Adipose tissue (tissue), 3 donors: ENCODE measurements around the gene RAB35. TPM values are rescaled to one million over a fixed set of nuclear protein-coding genes. Genes with fewer than 3 reads are reported as not detected.

Experiments
- H3K27ac ChIP-seq: one replicate; pipeline ENCODE4 v1.5.1; 2013; ENCODE audit warnings: low read depth, low read length
- WGBS, 3 donors: extraction: QIAGEN DNeasy Blood & Tissue Kit; methylation state at CpG; one replicate each; pipeline ENCODE4 v1.1.7; 2013; 5-methylcytosine and 5-hydroxymethylcytosine counted together
- polyA plus RNA-seq, 3 donors: library from polyadenylated mRNA; stranded (reverse); fragments of 200-250 nt; gene quantifications; one replicate each; pipeline ENCODE4 v1.2.3, GENCODE V29; 2013
- donor health status: healthy with polysubstance abuse.
- donor health status: Bipolar disorder and iron deficiency.
- donor health status: healthy.

RAB35 gene
- polyA plus RNA-seq, 3 donors: 13.1 to 33.0 (median 32.4) TPM

DNA sequence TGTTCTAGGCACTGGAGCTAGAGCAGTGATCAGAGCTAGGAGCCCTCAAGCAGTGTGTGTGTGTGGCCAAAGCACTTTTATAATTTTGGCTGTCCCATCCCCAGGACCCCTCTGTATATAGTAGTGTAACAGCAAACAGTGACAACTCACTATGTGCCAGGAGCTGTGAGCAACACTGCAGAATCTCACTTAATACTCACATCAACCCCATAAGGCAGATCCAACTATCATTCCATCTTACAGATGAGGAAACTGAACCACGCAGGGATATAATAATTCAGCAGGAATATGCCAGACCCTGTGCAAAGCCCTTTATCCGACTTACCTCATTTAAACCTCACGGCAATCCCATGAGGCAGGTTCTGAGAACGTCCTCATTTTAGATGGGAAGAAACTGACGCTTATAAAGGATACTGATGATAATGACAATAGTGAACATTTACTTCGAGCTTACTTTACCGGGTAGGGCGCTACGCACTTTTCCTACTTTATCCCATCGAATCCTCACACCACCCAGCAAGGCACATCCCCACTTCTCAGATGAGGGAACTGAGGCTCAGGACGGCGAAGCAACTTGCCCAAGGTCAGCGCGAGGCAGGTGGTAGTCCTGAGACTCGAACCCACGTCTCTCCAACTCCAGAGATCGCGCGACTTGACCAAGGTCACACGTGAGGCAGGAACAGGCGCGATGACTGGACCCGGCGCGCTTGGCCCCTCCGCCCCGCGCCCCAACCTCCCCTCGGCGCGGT lies 687 bp downstream of the RAB35 start:
- 13 to 20% (median 19%) methylated on average over 30 to 31 of the region's 31 CpGs for WGBS, 3 donors
- H3K27ac ChIP-seq: no peak overlapping the region

DNA sequence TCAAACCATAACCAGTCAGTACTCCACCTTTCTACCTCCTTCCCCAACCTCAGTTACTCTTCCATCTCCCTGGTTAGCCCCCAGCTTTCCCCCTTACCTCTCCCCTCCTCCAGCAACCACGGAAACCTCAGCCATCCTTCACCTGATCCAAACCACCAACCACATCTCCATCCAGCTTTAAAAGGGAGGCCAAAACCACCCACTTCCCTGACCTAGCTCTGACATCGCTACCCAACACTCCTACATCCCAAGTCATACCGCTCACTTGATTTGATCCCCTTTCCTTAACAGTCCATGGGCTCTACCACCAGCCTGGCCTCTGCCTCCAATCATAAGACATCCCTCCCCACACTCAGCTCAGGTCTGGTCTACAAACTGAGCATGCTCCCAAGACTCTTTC lies 1.5 kb downstream of the RAB35 start:
- 71 to 84% (median 77%) methylated on average over 3 of the region's 3 CpGs for WGBS, 3 donors
- no peak overlapping the region for H3K27ac ChIP-seq

GRCh38 chr12:120110550-120111501 lies 5.7 kb downstream of the RAB35 start:
- WGBS, 3 donors: 46 to 74% (median 55%) methylated on average over 26 of the region's 26 CpGs
- H3K27ac ChIP-seq: no peak overlapping the region

- WGBS, 3 donors: 87 to 90% (median 88%) methylated on average over 10 of the region's 10 CpGs
- no peak overlapping the region for H3K27ac ChIP-seq
These were observed 6.8 kb downstream of the RAB35 start for GRCh38 chr12:120109570-120110267.

DNA sequence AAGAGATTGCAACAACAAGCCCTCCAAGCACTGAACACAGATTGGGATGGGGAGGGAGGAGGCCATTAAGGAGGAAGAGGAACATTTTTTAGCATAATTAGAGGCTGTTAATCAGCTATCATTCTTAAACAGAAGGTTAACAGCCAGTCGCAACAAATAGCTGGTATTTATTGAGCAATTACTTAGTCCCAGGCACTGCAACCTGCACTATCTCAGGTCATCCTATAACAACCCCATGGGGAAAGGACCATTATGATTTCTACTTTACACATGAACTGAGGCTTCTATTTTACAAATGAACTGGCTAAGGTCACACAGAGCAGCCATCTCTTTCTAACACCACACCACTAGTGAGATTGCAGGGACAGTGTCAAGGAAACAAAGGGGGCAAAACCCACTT lies 10.4 kb downstream of the RAB35 start:
- 87 to 93% (median 93%) methylated on average over 1 of the region's 1 CpG for WGBS, 3 donors
- no peak overlapping the region for H3K27ac ChIP-seq

DNA sequence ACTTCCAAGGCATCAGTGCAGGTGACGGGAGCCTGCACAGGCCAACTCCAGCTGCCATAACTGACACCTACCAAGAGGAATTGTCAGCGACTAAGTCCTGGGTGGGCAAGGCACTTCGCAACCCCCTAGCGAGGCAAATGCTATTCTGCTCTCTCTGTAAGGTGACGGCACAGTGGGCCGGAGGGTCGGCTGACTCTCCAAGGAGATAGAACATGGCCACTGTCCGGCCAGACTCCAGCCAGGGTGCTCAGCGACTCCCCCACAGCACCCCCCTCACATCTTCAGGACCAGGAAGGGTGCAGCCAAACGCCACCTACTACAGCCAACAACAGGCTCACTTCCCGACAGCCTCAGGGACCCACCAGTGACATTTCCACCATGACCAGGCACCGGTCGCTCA lies 13.2 kb downstream of the RAB35 start:
- WGBS, 3 donors: 91 to 97% (median 96%) methylated on average over 13 of the region's 13 CpGs
- no peak overlapping the region for H3K27ac ChIP-seq

DNA sequence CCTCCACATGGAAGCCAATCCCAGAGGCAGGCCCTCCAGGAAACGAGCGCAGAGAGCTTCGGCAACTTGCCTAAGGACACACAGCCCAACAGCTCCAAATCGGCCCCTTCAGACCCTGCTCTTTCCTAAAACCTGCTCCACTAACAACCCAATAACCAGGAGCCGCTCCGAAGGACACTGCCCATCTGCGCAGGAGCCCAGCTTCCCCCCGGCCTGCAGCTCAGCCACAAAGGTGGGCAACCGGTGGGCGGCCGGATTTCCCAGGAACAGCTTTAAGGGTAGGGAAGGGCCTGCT lies 13.6 kb downstream of the RAB35 start:
- no peak overlapping the region for H3K27ac ChIP-seq
- WGBS, 3 donors: 89 to 91% (median 91%) methylated on average over 11 of the region's 11 CpGs

GRCh38 chr12:120102189-120103043 lies 14.1 kb downstream of the RAB35 start:
- H3K27ac ChIP-seq: no peak overlapping the region
- 73 to 87% (median 75%) methylated on average over 30 of the region's 30 CpGs for whole genome bisulfite sequencing, 3 donors

GRCh38 chr12:120101617-120102016 lies 14.9 kb downstream of the RAB35 start:
- H3K27ac ChIP-seq: no peak overlapping the region
- 68 to 82% (median 70%) methylated on average over 13 of the region's 13 CpGs for WGBS, 3 donors

- WGBS, 3 donors: 43 to 55% (median 53%) methylated on average over 11 of the region's 11 CpGs
- H3K27ac ChIP-seq: no peak overlapping the region
These were observed 15.4 kb downstream of the RAB35 start for GRCh38 chr12:120101182-120101581.

DNA sequence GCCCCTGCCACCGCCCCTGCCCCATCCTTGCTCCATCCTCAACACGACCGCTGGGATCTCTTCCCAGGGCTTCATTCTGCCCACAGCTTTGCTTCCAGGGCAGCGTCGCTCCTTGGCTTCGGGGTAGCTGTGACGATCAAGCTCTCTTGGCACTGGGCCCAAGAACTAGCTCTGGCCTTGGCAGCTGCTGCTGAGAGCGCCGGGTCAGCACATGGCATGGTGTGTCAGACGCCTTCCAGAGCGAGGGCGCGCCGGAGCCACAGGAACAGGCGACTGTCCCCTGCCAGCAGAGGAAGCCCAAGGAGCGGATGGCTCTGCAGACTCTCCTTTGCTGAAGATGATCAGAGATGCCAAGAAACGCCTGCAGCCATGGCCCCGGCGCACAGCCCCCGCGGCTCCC lies 15.9 kb downstream of the RAB35 start:
- H3K27ac ChIP-seq: no peak overlapping the region
- WGBS, 3 donors: 43 to 59% (median 47%) methylated on average over 21 of the region's 21 CpGs

DNA sequence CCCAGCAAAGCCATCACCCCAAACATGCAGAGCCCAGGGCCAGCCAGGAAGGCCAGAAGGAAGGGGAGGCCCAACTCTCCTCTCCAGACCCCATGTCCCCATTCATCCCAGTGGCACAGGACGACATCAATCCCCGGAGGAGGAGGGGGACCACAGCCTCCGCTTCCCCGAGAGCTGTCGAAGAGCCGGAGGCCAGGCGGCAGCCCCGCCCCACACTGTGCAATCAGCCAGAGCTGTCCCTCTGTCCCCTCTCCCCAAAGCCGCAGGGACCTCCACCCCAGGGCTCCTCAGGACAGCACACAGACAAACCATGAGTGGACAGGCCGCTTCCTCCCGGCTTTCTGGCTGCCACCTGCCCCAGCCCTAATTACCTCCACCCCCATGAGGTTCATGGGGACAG lies 16.8 kb downstream of the RAB35 start:
- 91 to 94% (median 93%) methylated on average over 11 of the region's 11 CpGs for WGBS, 3 donors
- no peak overlapping the region for H3K27ac ChIP-seq

DNA sequence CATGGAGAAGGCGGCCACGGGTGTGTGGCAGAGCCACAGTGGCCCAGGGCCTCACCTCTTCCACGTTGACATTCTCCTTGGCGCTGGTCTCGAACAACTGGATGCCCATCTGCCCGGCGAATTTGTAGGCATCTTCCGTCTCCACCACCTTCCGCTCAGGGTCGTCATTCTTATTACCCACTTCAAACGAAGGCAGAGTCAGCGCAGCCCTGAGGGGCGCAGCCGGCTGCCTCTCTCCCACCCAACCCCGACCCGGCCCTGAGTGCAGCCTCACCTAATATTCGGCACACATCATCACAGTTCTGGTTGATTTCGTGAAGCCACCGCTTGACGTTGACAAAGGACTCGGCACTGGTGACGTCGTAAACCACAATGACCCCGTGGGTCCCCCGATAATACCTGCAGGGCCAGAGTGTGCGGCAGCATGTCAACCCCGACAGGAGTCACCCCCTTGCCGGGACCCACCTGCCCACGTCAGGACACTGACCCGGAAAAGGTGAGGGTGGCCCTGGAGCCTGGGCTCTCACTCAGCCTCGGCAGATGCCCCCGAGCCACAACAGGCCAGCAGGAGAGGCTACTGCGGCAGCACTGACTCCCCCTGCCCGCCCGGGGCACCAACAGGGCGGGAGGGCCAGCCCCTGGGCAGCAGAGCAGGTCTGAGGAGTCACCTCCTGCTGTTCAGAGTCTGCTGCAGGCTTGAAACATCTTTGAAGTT lies 17.6 kb downstream of the RAB35 start:
- WGBS, 3 donors: 94 to 96% (median 95%) methylated on average over 36 of the region's 36 CpGs
- H3K27ac ChIP-seq: no peak overlapping the region

DNA sequence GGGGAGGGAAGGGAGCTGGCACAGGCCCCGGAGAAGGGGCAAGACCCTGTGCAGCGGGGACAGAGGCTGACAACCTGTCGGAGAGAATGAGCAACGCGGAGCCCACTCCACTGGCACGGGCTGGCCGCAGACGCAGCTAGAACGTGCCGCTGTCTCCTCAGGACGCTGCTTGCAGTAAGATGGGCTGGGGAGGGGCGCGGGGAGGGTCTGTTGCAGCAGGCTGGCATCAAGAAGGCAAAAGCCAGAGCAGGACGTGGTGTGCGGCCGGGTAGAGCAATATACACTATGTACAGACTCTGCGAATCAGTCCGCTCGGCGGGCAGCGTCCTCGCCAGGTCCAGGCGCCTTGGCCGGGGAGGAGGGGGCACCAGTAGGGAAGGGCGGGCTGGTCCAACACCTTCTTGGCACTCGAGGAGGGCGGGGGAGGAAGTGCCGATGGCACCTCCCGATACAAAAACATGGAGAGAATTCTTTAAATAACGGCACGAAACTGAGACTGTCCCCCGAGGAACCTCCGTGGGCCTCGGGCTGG lies 19.8 kb downstream of the RAB35 start:
- no peak overlapping the region for H3K27ac ChIP-seq
- 92 to 94% (median 93%) methylated on average over 34 of the region's 34 CpGs for WGBS, 3 donors

DNA sequence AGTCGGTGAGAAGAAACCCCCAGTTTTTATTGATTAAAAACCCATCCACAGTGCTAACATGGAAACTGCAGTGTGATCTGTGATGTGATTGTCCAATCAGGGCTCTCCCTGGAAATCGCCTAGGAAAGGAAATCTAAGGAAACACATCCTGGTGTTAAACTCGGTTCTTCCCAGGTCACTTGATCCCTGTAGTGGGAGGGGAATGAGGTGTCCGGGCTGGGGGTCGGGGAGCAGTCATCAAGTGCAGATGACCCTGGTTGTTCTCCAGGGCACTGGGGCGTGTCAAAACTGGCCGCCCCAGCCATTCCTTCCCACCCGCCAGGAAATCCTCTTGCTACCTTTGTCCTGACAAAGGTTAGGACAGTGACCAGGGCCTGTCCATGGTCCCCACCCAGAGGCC lies 20.8 kb downstream of the RAB35 start:
- WGBS, 3 donors: 70 to 85% (median 78%) methylated on average over 8 of the region's 8 CpGs
- H3K27ac ChIP-seq: no peak overlapping the region

DNA sequence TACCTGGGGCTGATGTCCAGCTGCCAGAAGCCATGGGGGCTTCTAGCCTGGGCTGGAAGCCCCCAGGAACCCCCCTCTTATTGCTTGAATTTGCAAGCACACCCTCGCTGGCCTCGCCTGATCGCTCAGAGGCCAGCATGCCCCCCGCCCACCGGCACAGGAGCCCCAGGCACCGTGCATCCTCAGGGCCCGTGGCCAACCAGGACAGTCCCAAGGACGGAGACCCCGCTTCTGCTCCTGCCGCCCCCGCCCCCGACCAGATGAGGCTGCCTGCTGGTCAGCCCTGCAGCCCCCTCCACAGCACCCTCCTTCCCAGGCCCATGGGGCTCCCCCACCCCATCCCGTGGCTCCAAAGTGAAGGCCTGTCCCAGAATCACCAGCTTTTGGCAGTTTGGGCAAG lies 21.2 kb downstream of the RAB35 start:
- H3K27ac ChIP-seq: no peak overlapping the region
- 89 to 97% (median 91%) methylated on average over 10 to 13 of the region's 13 CpGs for WGBS, 3 donors

GRCh38 chr12:120094485-120094884 lies 22.1 kb downstream of the RAB35 start:
- no peak overlapping the region for H3K27ac ChIP-seq
- WGBS, 3 donors: 73 to 76% (median 74%) methylated on average over 9 of the region's 9 CpGs
